ENCODE results near the gene SSX2IP. TPM values are rescaled to one million over a fixed set of nuclear protein-coding genes. Genes with fewer than 3 reads are reported as not detected.

SSX2IP gene
- polyA plus RNA-seq, 3 donors, result 0.85 to 2.8 (median 2.2) TPM

DNA sequence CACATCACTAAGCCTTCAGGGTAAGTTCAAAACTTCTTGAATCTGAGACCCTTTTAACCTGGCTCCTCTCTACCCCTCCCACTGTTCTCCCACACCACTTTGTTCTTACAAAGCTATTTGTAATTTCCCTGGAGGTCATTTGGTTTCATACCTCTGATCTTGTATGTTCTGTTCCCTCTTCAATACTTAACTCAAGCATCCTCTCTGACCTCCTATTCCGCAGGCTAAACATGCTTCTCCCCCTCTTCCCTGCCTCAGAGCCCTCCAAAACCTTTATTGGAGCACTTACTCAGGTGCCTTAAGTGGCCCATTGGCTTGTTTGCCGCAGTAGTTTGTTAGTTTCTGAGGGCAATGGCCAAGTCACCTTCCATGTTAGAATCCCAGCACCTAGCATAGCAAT, 54.8 kb downstream of the SSX2IP start:
- no peak for DNase-seq

DNA sequence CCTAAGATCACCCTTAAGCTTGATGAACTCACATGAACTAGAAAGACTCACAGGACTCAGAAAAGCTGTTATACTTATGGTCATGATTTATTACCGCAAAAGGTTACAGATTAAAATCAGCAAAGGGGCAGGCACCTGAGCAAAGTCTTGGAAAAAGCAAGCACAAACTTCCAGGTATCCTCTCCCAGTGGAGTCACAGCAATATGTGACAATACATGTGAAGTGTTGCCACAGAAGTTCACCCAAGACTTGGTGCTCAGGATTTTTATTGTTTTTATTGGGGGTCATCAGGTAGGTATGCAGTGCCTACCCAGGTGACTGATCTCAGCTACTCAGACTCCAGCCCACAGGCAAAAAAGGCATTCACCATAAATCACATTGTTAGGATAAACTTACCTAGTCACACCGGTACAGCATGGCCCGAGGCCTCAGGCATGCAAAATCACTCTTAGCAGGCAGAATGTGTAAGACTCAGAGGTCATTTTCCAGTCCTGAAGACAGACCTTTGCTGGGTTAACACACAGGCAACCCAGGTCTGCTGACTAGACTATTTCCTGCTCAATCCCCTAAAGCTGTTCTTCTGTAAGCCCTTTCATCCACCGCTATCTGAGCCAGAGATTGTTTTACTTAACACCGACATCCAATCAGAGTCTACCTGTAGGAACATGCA, 55.6 kb downstream of the SSX2IP start:
- Mint-ChIP-seq H3K36me3 (no peaks in the 10 kb centered on the region), H3K27me3 (ENCODE audit: low read depth in 3 of 3) (no peaks in the 10 kb centered on the region), H3K4me3 (no peak overlapping the region), H3K9me3 (peaks cover 0 to 10% (median 3%) of the 10 kb centered on the region in 7 donors), H3K27ac (no peak overlapping the region), H3K4me1 (no peaks in the 10 kb centered on the region)
- Histone ChIP-seq H3K9me3 (replicated peaks in 1 of 2; ENCODE audit: control insufficient read depth in 1 of 2, insufficient read depth in 1 of 2, low read length in 2 of 2) (no peaks in the 10 kb centered on the region), H3K4me2 (replicated peaks; ENCODE audit: extremely low read depth, low read length, poor library complexity, severe bottlenecking) (no peak overlapping the region), H3K27ac (ENCODE audit: low read depth in 1 of 2, low read length in 2 of 2) (no peak overlapping the region), H4K20me1 (ENCODE audit: insufficient read depth, low read length) (no peaks in the 10 kb centered on the region), H3K4me1 (ENCODE audit: control insufficient read depth in 1 of 2, insufficient read depth in 2 of 2, low read length in 2 of 2) (no peaks in the 10 kb centered on the region), H2AFZ (ENCODE audit: insufficient read depth, low read depth, low read length, poor library complexity, severe bottlenecking) (no peak overlapping the region), H3K4me3 (replicated peaks in 1 of 3; ENCODE audit: low read depth in 2 of 3, low read length in 3 of 3) (no peak overlapping the region), H3K9ac (ENCODE audit: insufficient read depth, low read length, poor library complexity, severe bottlenecking) (no peak overlapping the region), H3K27me3 (ENCODE audit: control insufficient read depth in 2 of 2, insufficient read depth in 2 of 2, low read length in 2 of 2) (no peaks in the 10 kb centered on the region), H3K36me3 (replicated peaks in 1 of 2; ENCODE audit: control insufficient read depth in 1 of 2, insufficient read depth in 2 of 2, low read length in 2 of 2) (no peaks in the 10 kb centered on the region), H3K79me2 (ENCODE audit: insufficient read depth, low read length) (no peaks in the 10 kb centered on the region)
- no peak for TF ChIP-seq CTCF (IDR thresholded peaks at IDR 0.05)
- no peak for DNase-seq
- WGBS (ENCODE audit: insufficient coverage), result 93% methylated on average over 3 of the region's 5 CpGs
- intact Hi-C loops (cut with micrococcal nuclease), result no loop called here

More for the DNA sequence above, 54.8 kb downstream of the SSX2IP start:
- Histone ChIP-seq H3K4me2 (replicated peaks; ENCODE audit: extremely low read depth, low read length, poor library complexity, severe bottlenecking) (no peak overlapping the region), H3K36me3 (replicated peaks in 1 of 2; ENCODE audit: control insufficient read depth in 1 of 2, insufficient read depth in 2 of 2, low read length in 2 of 2) (no peaks in the 10 kb centered on the region), H3K9me3 (replicated peaks in 1 of 2; ENCODE audit: control insufficient read depth in 1 of 2, insufficient read depth in 1 of 2, low read length in 2 of 2) (no peaks in the 10 kb centered on the region), H3K79me2 (ENCODE audit: insufficient read depth, low read length) (no peaks in the 10 kb centered on the region), H3K4me3 (replicated peaks in 1 of 3; ENCODE audit: low read depth in 2 of 3, low read length in 3 of 3) (no peak overlapping the region), H4K20me1 (ENCODE audit: insufficient read depth, low read length) (no peaks in the 10 kb centered on the region), H3K27ac (ENCODE audit: low read depth in 1 of 2, low read length in 2 of 2) (no peak overlapping the region), H3K9ac (ENCODE audit: insufficient read depth, low read length, poor library complexity, severe bottlenecking) (no peak overlapping the region), H2AFZ (ENCODE audit: insufficient read depth, low read depth, low read length, poor library complexity, severe bottlenecking) (no peak overlapping the region), H3K27me3 (ENCODE audit: control insufficient read depth in 2 of 2, insufficient read depth in 2 of 2, low read length in 2 of 2) (no peaks in the 10 kb centered on the region), H3K4me1 (ENCODE audit: control insufficient read depth in 1 of 2, insufficient read depth in 2 of 2, low read length in 2 of 2) (no peaks in the 10 kb centered on the region)
- no peak overlapping the region for H3K27ac Mint-ChIP-seq
- H3K4me3 Mint-ChIP-seq, result no peak overlapping the region
- 100% methylated on average over 1 of the region's 2 CpGs for WGBS (ENCODE audit: insufficient coverage)
- no peaks in the 10 kb centered on the region for H3K36me3 Mint-ChIP-seq
- intact Hi-C loops (cut with micrococcal nuclease), result no loop called here
- no peak for TF ChIP-seq CTCF (IDR thresholded peaks at IDR 0.05)
- peaks cover 0 to 10% (median 3%) of the 10 kb centered on the region in 7 donors for H3K9me3 Mint-ChIP-seq
- H3K27me3 Mint-ChIP-seq (ENCODE audit: low read depth in 3 of 3), result no peaks in the 10 kb centered on the region
- no peaks in the 10 kb centered on the region for H3K4me1 Mint-ChIP-seq

All from CD14-positive monocyte (primary cell).